CMK (cell line): Measurements from ENCODE around the gene CNN1.
"Not testable (repeated sequence)": the region's sequence is repeated elsewhere in the genome, so short reads cannot be mapped to it uniquely, and the experiment has no call there.

ENCODE experiments used
- DNase-seq: peaks from one replicate; pipeline ENCODE4 v3.0.0-alpha.2; 2010; ENCODE audit warnings: low read depth

CNN1 gene

GRCh38 chr19:11534948-11535347 lies 3.7 kb upstream of the CNN1 start:
- DNase-seq = no peak

DNA sequence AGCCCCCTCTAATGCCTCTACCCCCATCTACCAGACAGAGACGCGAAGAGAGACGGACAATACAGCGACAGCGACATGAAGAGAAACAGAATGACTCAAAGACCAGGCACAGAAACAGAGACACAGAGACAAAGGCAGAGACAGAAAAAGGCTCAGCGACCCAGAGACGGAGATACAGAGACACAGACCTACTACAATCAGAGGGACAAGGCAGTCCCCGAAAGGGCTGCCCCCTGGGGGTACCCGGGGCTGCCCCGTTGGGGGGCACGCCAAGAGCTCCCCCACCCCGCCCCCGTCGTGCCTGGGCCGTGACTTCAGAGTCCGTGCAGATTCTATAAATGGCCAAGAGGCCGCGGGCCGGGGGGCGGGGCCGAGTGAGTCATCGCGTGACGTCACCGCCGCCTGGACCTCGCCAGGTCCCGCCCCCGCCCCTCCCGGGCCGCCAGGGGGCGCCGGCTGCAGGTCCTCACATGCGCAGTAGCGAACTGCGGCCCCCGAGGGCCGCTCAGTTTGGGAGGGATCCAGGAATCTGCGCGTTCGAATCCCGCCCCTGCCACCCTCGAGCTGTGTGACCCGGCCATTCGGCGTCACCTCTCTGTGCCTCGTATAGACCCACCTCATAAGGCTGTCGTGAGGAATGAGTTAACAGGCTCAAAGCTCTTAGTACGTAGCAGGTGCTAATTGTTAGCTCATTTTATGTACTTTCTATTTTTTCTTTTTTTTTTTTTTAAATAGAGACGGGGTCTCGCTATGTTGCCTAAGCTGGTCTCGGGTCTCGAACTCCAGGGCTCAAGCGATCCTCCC lies 2.7 kb upstream of the CNN1 start:
- peak; percentile 69 for DNase-seq

- DNase-seq = no peak
Observed at GRCh38 chr19:11539495-11540365, 1.1 kb downstream of the CNN1 start.

GRCh38 chr19:11540645-11541044 lies 2.0 kb downstream of the CNN1 start:
- no peak for DNase-seq

- DNase-seq = no peak
Observed at GRCh38 chr19:11541238-11541637, 2.6 kb downstream of the CNN1 start.

GRCh38 chr19:11547929-11548700 lies 9.5 kb downstream of the CNN1 start:
- no peak for DNase-seq

DNA sequence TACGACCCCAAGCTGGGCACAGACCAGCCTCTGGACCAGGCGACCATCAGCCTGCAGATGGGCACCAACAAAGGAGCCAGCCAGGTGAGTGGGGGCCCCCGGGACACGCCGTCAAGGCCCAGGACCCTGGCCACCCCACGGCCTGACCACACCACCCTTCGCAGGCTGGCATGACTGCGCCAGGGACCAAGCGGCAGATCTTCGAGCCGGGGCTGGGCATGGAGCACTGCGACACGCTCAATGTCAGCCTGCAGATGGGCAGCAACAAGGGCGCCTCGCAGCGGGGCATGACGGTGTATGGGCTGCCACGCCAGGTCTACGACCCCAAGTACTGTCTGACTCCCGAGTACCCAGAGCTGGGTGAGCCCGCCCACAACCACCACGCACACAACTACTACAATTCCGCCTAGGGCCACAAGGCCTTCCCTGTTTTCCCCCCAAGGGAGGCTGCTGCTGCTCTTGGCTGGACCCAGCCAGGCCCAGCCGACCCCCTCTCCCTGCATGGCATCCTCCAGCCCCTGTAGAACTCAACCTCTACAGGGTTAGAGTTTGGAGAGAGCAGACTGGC lies 10.8 kb downstream of the CNN1 start:
- DNase-seq = no peak

DNA sequence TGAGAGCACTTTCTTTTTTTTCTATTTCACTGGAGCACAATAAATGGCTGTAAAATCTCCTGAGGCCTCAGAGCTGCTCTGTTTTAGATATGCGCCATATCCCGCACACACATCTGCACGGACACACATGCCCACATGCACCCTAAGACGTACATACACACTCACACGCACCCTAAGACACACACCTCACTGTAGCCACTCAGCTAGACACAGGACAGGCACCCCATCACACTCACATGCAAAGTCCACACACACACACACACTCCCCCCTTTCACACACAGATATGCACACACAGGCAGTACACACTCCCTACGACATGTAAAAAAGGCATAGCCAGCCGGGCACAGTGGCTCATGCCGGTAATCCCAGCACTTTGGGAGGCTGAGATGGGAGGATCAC lies 11.6 kb downstream of the CNN1 start:
- no peak for DNase-seq

GRCh38 chr19:11551603-11552235 lies 13.1 kb downstream of the CNN1 start:
- no peak for DNase-seq

- no peak for DNase-seq
Observed at GRCh38 chr19:11552666-11553372, 14.2 kb downstream of the CNN1 start.

- no peak for DNase-seq
Observed at GRCh38 chr19:11554160-11554559, 15.5 kb downstream of the CNN1 start.

DNA sequence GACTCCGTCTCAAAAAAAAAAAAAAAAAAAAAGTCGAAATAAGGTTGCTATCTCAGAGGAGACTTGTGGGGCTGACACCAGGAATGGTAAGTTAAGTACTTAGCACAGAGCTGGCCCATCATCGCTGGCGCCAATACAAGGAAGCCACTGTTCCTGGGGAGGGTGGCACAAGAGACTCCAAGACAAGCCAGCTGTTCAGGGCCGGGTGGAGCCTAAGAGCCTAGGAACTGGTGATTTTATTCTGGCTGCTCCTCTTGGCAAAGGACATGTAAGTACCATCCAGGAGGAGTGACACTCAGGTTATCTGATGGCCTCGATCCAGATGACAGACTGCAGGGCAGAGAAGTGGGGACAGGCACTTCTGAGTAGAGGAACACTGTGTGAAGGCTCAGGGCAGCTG lies 16.6 kb downstream of the CNN1 start:
- no peak for DNase-seq

DNA sequence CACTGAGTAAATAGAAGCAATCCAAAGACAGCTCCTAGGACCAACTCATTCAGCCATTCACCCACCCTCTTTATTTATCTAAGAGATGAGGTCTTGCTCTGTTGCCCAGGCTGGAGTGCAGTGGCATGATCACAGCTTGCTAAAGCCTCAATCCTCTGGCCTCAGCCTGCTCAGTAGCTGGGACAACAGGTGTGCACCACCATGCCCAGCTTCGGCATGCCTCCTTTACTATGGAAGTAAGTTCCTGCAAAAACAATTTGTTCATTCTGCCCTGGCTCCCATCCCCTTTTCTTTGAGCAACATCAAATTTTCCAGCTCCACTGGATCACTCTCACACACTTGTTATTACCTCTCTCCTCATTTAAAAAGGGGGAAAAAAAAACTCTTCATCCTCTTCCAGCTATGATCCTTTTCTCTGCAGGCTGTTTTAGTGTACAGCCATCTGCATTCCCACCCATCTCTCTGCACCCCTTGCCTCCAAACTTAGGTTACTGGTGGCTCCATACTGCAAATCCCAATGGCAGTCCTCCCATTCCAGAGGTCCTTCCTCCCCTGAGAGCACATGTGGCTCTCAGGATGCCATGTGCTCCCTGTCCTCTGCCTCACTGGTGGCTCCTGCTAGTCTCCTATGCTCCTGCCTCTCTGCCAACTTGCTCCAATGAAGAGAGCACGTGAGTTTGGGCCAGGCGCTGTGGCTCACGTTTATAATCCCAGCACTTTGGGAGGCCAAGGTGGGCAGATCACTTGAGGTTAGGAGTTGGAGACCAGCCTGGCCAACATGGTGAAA lies 18.2 kb downstream of the CNN1 start:
- no peak for DNase-seq

- peak; percentile 97 for DNase-seq
Observed at GRCh38 chr19:11558881-11559828, 20.5 kb downstream of the CNN1 start, which contains the start of gene ELOF1. ELOF1 (minus strand) TSS chr19:11559230; CDS start chr19:11554347, 4,883 bp downstream.

- DNase-seq = peak; percentile 77
Observed at GRCh38 chr19:11560404-11561051, 21.9 kb downstream of the CNN1 start.

GRCh38 chr19:11563532-11563931 lies 24.9 kb downstream of the CNN1 start:
- DNase-seq = no peak

DNA sequence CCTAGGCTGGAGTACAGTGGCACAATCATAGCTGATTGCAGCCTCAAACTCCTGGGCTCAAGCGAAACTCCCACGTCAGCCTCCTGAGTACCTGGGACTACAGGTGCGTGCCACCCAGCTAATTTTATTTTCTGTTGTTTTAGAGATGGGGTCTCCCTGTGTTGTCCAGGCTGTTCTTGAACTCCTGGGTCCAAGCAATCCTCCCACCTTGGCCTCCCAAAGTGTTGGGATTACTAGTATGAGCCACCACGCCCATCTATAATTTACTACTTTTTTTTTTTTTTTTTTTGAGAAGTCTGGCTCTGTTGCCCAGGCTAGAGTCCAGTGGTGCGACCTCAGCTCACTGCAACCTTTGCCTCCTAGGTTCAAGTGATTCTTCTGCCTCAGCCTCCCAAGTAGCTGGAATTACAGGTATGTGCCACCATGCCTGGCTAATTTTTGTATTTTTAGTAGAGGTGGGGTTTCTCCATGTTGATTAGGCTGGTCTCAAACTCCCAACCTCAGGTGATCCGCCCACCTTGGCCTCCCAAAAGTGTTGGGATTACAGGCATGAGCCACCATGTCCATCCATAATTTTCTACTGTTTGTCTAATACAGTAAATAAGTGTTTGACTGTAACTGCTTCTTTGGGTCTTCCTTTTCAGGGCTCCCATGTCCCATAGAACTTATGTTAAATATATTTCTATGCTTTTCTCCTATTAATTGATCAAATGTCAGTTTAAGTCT lies 25.6 kb downstream of the CNN1 start:
- not testable (repeated sequence) for DNase-seq

DNA sequence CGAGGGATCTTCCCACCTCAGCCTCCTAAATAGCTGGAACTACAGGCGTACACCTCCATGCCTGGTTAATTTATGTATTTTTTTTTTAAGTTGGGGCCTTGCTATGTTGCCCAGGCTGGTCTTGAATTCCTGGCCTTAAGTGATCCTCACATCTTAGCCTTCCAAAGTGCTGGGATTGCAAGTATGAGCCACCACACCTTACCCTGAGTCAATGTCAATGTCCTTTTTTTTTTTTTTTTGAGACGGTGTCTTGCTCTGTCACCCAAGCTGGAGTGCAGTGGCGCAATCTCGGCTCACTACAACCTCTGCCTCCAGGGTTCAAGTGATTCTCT lies 27.0 kb downstream of the CNN1 start:
- DNase-seq = not testable (repeated sequence)
